NCI-H526 treated with DMSO at 0.1 percent for 48 hours (cell line): Measurements from ENCODE around the gene PPP2R2C.
A peak's percentile ranks its signal among the peaks of the same experiment; 100 is the strongest.

Experiments
- DNase-seq: peaks from one replicate; lab custom pipeline; 2025; lab: John Stamatoyannopoulos, UW

PPP2R2C gene

DNA sequence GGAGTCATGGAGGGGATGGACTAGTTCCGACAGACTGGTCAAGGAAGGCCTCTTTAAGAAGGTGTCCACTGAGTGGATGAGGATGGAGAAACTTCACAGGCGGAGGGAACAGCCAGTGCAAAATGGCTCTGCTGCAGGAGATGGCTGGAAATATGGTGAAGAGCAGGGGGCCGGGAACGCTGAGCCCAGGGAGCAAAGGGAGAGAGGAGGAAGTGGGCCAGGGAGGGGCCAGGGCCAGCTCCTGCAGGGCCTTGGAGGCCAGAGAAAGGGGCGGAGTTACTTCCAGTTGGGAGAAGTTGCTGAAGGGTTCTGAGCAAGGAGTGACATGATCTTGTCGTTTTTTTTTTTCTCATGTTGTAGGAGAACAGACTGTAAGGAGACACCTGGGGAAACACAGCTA is 108.3 kb downstream of the PPP2R2C start:
- DNase-seq: no peak

DNA sequence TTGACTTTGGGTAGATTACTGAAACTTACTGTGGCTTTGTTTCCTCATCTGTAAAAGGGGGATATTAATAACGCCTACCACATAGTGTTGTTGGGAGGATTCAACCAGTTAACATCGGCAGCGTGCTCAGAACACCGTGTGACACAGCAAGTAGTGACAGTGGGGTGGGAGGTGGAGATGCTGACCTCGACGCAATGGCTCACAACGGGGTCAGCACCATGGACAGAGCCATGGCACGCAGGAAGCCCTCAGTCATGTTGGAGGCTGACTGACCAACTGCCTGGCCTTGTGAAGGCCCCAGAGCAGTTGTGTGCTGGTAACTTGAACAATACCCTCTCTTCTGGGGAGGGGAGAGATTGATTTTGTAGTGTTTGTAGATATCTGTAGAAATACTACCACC is 109.5 kb downstream of the PPP2R2C start:
- no peak for DNase-seq

DNA sequence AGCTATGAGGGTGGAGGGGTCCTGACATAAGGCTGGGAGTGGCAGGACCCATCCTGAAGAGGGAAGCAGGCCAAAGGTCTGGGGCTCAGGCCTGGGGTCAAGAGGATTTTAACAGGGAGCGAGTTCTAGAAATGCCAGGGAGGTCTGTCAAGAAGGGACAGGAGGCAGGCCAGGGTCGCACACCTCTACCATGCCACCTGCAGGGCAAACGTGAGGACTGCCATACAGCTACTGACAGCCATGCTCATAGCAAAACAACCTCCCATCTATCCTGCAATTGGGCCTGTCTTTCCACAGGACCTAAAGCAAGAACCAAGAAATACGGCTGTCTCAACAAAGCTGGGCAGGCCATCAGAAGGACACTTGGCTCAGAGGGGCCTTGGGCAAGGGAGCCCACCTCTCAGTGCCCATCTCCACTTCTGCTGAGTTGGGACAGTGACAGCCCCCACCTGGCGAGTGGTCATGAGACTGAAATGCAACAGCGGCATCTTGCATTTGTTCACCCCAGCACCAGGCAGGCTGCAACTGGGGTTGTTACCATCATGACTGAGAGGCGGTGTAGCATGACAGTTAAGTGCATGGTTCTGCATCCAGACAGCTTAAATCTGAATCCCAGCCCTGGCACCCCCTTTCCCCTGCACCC is 110.0 kb downstream of the PPP2R2C start:
- DNase-seq: no peak

DNA sequence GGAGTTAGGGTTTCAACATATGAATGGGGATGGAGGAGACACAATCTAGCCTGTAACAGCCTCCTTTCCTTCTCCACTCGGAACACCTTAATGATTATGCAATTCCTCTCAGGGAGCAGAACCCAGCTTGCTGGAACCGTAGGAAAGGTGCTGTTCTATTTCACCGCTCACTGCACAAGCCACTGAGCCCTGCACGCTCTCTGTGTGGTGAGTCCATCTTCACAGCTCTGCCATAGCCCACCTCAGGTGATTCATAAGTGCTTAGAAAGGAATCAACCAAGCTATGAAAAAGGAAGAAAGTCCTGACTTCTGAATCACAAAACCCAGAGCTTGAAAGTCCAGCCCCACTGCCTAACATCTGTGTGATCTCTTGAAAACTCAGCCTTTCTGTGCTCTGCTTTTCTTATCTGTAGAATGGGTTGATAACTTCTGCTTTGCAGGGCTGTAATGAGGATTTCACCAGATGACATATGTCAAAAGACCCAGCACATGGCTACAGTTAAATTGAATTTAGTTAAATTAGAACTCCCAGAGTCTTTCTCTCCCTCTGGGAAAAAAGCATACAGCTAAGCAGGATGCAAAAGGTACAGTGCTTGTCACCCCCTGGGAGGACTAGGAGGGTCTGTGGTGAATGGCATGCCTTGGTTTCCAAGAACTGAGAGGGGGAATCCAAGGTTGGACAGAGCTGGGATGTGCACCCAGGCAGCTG is 111.2 kb downstream of the PPP2R2C start:
- DNase-seq: no peak

DNA sequence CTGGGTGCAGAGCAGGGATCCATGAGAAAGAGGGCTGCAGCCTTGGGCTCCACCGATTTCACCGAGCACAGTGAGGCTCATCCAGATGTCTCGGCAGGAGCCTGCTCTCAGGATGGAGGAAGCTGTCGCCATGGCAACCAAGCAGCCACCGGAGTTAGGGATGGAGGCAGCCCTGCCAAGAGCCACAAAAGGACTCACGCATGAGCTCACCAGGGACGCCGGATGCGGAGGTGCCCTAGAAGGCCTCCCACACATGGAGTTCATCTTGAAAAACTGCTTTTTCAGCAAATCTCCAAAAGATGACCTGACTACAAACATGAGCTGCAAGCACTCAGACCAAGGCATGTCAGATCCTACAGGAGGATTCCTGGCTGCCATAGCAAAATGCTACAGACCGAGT is 112.0 kb downstream of the PPP2R2C start:
- no peak for DNase-seq

DNA sequence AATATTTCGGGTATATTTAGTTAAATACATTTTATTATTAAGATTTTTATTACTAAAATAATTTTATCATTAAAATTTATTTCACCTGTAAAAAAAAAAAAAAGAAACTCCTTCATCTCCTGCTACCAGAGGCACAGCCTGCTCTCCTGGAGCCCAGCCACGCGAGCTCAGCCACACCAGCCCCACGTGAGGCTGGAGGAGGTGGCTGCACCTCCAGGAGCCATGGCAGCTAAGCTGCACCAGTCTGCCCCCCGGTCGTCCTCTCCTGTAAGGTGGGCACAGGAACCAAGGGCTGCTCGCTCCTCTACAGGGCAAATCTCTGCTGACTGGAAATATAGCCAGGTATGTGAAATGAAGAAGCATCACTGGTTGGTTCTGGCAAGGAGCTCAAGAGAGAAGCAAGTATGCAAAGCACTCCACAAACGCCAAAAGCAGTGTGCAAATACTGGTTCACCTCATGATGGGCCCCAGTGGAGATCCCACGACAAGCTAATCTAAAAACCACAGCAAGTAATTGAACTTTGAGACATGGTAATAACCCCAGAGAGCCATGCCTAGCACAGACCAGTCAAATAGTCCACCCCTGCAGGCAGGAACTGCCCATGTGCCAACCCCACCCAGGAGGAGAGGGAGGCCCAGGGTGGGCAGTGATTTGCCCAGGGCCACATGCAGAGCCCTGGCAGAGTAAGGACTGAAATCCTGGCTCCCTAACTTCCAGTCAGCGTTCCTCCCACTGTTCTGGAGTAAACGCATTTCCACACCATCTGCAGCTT is 112.7 kb downstream of the PPP2R2C start:
- DNase-seq: peak; percentile 73

DNA sequence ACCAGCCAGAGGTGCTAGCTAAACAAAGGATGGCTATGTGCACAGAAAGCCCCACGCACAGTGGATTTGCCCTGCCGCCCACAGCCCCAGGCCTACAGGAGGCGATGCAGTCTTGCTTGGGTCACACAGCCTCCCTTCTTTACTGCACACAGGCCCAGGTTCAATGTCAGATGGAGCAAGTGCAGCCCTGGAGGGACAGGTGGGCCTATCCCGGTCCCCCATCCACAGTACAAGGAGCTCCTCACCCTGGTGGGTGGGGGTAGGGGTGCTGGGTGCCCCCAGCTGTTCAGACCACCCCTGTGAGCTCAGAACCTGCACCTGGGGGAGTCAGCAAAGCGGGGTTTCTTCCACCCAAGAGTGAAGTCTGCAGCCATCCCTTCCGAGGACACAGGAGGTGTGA is 114.9 kb downstream of the PPP2R2C start:
- no peak for DNase-seq

DNA sequence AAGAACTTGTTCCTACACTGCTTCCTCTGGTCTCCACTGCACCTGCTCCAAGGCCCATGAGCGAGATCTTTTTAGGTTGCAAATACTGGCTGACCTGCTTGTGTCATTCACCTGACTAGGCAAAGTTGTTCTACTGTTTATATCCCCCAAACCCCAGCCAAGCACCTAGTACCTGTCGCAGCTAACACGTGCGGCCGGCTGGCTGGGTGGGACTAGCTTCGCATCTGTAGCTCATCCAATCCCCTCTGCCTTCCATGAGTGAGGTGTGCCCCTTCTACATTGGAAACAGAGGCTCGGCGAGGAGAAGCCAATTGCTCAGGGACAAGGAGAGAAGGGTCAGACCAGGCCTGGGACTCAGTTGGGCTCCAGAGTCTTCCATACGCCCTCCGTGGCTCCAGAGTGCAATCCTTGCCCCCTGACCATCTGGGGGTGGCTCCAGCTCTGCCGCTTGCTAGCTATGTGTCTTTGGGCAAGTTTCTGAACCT is 116.3 kb downstream of the PPP2R2C start:
- DNase-seq: no peak

DNA sequence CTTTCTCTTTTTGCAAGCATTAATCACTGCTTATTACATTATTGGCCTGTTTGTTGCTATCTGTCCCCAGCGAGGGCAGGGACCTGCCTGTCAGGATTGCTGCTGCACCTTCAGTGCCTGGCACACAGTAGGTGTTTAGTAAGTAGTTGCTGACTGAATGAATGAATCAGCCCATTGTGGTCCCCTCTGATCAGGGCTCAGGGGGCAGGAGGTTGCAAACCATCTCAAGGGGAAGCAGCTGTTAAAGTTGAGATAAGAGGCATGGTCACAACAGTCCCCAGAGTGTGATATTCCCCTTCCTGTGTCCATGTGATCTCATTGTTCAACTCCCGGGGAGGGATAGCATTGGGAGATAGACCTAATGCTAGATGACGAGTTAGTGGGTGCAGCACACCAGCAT is 117.4 kb downstream of the PPP2R2C start:
- no peak for DNase-seq

DNA sequence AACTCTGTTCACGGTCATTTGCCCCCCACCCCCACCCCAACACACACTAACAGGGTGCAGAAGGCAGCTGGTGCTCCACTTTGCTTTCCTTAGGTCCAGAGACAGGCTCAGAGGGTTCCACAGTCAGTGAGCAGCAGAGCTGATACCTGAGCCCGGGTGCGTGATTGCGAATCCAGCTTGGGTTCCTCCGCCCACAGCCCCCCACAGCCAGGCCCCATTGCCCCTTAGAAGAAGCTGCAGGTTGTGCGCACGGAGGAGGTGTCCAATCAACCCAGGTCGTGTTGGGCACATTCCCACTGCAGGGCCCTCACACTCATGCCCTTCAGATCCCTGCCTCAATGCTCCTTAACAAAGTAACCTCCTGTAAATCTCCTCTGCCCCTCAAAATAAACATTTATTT is 117.8 kb downstream of the PPP2R2C start:
- DNase-seq: no peak

DNA sequence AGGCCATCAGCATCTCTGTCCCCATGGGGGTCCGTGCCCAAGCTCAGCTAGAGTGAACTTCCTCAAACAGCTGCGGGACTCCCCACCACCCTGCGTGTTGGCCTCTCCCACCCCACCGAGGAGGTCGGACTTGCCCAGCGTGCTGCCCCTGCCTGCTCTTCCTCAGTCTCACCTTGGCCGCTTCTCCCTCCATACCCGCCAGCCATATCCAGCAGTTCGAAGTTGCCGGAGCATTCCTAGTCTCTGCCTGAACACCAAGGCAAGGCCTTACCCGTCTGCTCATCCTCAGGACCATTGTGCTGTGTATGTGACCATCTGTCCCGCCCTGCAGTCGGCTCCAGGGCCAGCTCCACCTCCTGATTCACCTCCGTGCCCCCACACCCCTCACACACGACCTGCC is 118.3 kb downstream of the PPP2R2C start:
- DNase-seq: no peak

DNA sequence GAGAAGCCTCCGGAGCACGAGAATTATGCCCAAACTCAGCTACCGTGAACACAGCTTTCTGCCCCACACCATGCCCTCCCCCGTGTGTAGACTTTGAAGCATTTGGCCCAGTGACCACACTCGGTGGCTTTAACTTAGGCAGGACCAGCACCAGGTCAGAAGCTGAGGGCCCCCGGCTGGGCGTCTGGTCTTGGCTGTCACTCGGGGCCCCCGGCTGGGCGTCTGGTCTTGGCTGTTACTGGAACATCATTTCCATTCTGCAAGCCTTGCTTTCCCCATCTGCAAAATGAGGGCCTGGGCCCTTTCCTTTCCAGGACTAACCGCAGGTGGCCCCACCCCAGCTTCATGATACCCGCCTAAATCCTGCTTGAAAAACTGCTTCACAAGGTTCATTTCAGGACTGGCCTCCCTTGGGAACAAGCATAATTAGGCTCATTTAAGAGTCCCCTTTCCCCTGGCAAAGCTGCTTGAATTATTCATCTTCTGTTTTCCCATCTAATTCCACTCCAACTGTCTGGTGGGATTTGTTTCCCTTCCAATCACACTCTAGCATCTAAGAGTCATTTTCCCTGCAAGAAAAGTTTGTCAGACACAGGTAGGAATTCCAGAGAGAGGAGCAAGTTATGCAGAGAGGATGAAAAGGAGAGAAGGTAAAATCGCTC is 120.3 kb downstream of the PPP2R2C start:
- DNase-seq: peak; percentile 56

DNA sequence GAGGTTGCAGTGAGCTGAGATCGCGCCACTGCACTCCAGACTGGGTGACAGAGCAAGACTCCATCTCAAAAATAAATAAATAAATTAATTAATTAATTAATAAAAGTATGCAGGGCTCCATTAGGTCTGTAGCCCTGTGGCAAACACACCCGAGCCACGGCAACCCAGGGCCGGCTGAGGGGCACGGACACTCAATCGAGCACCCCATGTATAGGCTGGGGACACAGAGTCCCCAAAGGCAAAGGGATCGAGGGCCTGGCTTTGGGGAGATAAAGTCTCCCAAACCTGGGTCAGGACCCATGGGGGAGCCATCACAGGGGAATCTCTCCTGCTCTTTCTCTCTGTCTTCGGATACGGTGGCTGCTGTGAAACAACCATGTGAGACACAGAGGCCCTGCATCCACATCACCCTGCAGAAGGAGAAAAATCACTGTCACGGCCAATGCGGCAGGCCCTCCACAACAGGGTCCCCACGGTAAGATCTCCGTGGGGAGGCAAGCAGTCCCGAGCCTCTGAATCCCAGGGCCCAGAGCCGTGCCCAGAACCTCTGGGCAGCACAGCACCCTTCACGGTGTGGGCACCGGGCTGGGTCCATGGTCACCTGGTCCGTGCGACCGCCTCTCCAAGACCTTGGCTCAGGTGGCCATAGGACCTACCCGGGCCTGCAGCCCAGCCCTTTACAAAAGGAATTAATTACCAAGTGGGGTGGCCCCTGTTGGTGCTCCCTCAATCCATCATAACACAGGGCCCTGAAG is 121.0 kb downstream of the PPP2R2C start:
- no peak for DNase-seq

DNA sequence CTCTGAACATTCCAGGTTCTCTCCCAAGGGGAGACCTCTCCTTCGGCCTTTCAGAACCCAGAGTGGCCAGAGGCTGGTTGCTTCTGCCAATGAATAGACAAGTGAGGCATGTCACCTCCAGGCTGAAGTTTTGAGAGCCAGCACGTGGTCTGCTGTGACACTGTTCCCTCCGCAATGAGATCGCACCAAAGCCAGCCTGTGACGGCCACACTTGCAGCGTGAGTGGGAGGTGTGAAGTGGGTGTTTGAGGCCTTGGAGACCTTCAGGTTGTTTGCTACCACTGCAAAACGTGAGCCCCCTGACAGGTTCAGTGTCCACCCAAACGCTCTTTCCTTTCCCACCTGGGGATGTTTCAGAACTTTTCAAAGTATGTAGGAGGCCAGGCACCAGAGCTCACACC is 121.8 kb downstream of the PPP2R2C start:
- DNase-seq: no peak

DNA sequence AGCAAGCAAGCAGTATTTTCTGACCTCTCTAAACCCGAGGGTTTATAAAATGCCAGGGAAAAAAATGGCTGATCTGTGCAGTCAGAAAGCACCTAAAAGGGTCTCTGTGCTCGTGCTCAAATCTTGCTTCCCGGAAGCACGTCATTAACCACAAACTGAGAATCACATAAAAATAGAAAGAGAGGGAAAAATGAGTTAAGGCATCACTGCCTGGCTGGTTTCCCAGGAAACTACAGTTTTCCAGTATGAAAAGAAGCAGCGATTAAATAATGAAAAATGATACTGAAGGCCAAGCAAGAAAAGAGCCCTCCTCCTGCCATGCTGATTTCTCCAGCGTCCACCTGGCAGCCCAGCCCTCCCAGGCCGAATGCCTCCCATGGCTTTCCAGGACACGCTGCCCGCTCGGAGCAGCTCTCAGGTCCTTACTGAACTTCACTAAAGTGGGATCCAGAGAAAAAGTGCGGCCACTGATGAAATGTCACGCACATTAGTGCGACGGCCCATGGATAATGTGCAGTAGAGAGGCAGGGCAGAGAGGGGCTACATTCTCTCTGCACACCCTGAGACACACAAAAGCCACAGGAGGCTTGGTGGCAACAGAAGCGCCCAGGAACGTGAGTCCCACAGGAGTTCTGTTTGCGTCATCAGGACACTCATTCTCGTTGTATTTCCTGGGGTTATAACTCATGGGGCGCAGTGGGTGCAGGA is 122.4 kb downstream of the PPP2R2C start:
- DNase-seq: no peak

DNA sequence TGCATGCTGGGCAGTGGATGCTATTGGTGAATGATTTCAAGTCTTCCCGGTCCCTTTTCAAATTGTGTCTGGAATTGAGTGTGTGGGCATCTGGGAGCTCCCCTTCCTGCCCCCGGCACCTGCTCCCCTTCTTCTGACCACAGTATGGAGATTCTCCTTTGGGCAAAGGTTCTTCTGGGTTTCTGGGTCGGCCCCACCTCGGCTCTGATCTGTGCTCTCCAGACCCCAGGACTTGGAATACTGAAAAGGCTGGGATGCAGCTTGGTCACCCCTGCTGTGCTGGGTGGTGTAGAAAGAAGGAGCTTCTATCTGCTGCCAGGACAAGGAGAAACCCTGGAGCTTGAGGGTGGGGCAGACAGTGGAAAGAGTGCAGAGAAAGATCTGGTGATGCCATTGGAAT is 124.0 kb downstream of the PPP2R2C start:
- DNase-seq: no peak

DNA sequence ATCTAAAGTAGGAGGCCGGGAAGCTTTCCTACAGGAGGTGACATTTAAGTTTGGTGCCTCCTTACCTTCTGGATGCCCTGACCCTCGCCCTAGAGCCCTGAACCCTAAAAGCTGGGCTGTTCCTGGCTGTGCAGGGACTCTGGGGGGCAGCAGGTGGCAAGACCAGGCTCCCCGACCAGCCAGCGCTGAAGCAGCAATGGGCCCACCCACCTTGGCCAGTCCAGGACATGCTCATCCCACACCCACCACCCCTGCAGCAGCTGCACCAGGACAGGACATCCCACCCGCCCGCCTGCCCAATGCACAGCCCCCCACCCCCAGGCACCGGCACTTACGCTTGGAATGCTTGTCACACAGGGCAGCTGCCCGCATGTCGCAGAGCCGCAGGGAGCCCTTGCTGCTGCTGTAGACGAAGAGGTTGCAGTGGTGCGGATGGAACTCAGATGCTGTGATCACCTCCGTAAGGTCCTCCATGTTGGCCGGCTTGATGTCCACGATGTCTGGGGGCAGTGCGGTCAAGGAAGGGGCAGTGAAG is 124.8 kb downstream of the PPP2R2C start:
- DNase-seq: no peak

DNA sequence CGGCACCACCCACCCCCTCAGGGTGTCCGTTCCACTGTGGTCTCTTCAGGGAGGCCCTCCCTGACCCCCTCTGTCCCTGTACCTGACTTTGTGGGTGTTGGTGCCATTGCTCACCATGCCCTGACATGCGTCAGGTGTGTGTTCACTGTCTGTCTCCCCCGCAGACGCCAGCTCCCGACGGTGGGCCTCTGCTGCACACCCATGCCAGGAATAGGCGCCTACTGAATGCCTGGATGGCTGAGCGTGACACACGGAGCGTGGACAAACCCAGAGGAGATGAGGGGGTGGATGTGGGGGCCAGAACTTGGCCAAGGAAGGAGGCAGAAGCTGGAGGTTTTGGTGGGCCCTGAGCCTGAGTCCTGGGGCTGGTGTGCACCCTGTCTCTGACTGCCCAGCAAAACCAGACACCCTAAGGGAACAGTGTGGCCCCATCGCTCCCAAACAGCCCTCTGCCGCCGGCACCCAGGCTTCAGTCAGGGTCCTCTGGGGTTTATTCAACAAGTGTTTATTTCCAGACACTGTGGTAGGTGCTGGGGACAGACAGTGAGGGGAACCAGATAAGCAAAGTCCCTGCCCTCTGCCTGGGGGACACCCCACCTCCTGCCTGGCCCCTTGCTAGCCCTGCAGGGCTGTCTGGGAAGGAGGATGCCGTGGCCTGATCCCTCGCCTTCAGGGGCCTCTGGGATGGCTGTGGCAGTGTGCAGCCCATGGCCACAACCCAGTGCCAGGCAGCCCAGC is 125.9 kb downstream of the PPP2R2C start:
- no peak for DNase-seq

DNA sequence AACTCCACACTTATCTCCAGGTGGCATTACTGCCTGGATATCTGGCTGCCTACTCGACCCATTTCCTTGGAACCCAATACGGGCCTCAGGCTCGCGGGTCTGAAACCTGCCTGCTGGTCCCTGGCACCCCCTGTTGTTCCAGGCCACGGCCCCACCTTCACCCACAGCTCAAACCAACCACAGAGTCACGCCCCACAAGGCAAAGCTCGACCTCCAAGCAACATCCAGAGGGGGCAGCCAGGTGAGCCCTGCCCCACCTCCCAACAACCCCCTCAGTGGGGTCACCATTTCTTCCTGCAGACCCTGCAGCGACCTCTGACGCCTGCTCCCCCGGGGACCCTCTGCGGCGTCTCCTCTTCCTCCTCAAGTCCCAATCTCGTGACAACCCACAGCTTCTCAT is 126.5 kb downstream of the PPP2R2C start:
- DNase-seq: no peak
